HepG2 (cell line): ENCODE measurements around the gene SPC24. TPM values are rescaled to one million over a fixed set of nuclear protein-coding genes. Genes with fewer than 3 reads are reported as not detected.

Experiments
- DR1 ChIP-seq: sonication (generic); formaldehyde crosslinking; IDR thresholded peaks from 2 replicates; pipeline ENCODE4 v1.8.0; 2021; ENCODE audit warnings: mild to moderate bottlenecking, missing genetic modification reagents, inconsistent platforms
- ETV5 ChIP-seq: IDR thresholded peaks from 2 replicates; pipeline ENCODE4 v1.6.1; 2018; ENCODE audit warnings: missing biosample characterization, missing genetic modification reagents, inconsistent platforms, borderline replicate concordance
- FOXP1 ChIP-seq, 2 experiments: fragments of 450-650 bp in 1 of 2; IDR thresholded peaks; 2 replicates each; pipeline ENCODE4 v1.6.1; 2017 to 2018; ENCODE audit warnings: antibody characterized with exemption in 1 of 2
- KAT8 ChIP-seq: IDR thresholded peaks from 2 replicates; pipeline ENCODE4 v1.6.1; 2016; ENCODE audit warnings: missing genetic modification reagents, missing compliant biosample characterization
- KDM6A ChIP-seq: IDR thresholded peaks from 2 replicates; pipeline ENCODE4 v1.6.1; 2016; ENCODE audit warnings: low read depth
- MXD4 ChIP-seq: IDR thresholded peaks from 2 replicates; pipeline ENCODE4 v1.6.1; 2016; ENCODE audit warnings: mild to moderate bottlenecking, missing biosample characterization, missing genetic modification reagents
- PHF5A ChIP-seq: IDR thresholded peaks from one replicate; pipeline ENCODE4 v1.6.1; 2018; ENCODE audit warnings: low read depth, missing genetic modification reagents; ENCODE audit not compliant: unreplicated experiment
- RELA ChIP-seq: sonication (generic); formaldehyde crosslinking; IDR thresholded peaks from 2 replicates; pipeline ENCODE4 v1.4.0; 2020; ENCODE audit warnings: missing genetic modification reagents
- ZNF543 ChIP-seq: sonication (generic); formaldehyde crosslinking; IDR thresholded peaks from 2 replicates; pipeline ENCODE4 v1.4.0; 2020; ENCODE audit warnings: mild to moderate bottlenecking, missing genetic modification reagents
- ZNF552 ChIP-seq: sonication (generic); formaldehyde crosslinking; IDR thresholded peaks from 2 replicates; pipeline ENCODE4 v1.9.0; 2022; ENCODE audit warnings: missing genetic modification reagents, mild to moderate bottlenecking, borderline replicate concordance
- ZNF607 ChIP-seq: sonication (generic); formaldehyde crosslinking; IDR thresholded peaks from 2 replicates; pipeline ENCODE4 v1.5.1; 2020; ENCODE audit warnings: missing genetic modification reagents, mild to moderate bottlenecking, borderline replicate concordance
- polyA plus RNA-seq, 8 experiments: library from polyadenylated mRNA; depleted of rRNA in 3 of 8; stranded (reverse) in 7 of 8; unstranded in 1 of 8; fragments of >200 nt; fragmentation: Illumina TruSeq in 4 of 8; extraction: Trizol in 4 of 8; gene quantifications; 2 replicates each; pipeline versions ENCODE4 v1.2.1 to v1.2.3, GENCODE V29; 2011 to 2016; ENCODE audit warnings: low read depth in 4 of 8, missing spikeins in 1 of 8, mixed read lengths in 1 of 8; ENCODE audit not compliant: insufficient read depth in 1 of 8
- total RNA-seq, 5 experiments: library from RNA; depleted of rRNA; stranded (reverse); fragments of >200 nt; fragmentation: Illumina TruSeq; extraction: Trizol; gene quantifications; 2 replicates each; pipeline ENCODE4 v1.2.3, GENCODE V29; 2016; ENCODE audit warnings: low read depth in 1 of 5
- TF ChIP-seq, protein P1 (sequence below): sonication (generic); formaldehyde crosslinking; IDR thresholded peaks from 2 replicates; pipeline ENCODE4 v1.4.0; 2020; ENCODE audit warnings: mild to moderate bottlenecking, missing genetic modification reagents
- TF ChIP-seq, protein P2 (sequence below): sonication (generic); formaldehyde crosslinking; IDR thresholded peaks from 2 replicates; pipeline ENCODE4 v1.4.0; 2020; ENCODE audit warnings: missing genetic modification reagents
- TF ChIP-seq, protein P3 (sequence below): IDR thresholded peaks from 2 replicates; pipeline ENCODE4 v1.6.1; 2018; ENCODE audit warnings: missing genetic modification reagents
- TF ChIP-seq, protein P4 (sequence below): IDR thresholded peaks from 2 replicates; pipeline ENCODE4 v1.6.1; 2012; ENCODE audit warnings: inconsistent platforms
- TF ChIP-seq, protein P5 (sequence below): sonication (generic); formaldehyde crosslinking; IDR thresholded peaks from 2 replicates; pipeline ENCODE4 v1.4.0; 2020; ENCODE audit warnings: mild to moderate bottlenecking, missing genetic modification reagents
- TF ChIP-seq, protein P6 (sequence below): sonication (generic); formaldehyde crosslinking; IDR thresholded peaks from 2 replicates; pipeline ENCODE4 v1.8.0; 2022; ENCODE audit warnings: mild to moderate bottlenecking, missing genetic modification reagents, borderline replicate concordance

SPC24 gene
- total and polyA plus RNA-seq, 2 of the 13 experiments (the other 11 are each of a cell fraction or from before 2014, with no cell fraction given), result 10.0 to 46.2 TPM

DNA sequence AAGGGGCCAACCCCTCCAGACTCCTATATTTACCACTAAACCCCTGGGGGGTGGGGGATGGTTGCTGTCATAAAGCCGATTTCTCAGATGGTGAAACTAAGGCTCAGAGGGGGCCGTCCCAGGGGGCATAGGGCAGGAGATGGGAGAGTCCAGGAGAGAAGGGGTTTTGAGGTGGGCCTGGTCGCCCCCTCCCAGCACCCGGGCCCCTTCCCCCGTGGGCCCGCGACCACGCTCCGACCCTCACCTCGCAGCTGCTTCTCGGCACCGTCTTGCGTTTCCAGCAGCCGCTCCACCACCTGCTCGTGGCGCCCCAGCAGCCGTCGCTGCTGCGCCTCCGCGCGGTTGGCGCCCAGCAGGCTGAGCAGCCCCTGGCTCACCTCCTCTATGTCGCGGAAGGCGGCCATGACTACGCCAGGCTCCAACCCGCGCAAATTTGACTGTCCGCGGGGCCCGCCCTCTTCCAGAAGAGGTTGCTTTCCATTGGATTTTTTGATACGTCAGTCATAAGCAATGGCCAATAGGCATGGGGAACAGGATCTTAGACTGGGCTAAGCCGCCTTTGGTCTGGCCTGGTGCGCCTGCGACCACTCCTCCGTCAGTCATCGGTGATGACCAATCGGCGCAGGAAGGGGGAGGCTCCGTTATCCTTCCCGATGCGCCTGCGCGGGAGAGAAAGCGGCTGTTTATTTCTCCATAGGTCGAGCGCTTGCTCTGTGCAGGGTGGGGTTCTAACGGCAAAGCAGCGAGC is at the start of gene SPC24 (continued):
- TF ChIP-seq, protein P1, sequence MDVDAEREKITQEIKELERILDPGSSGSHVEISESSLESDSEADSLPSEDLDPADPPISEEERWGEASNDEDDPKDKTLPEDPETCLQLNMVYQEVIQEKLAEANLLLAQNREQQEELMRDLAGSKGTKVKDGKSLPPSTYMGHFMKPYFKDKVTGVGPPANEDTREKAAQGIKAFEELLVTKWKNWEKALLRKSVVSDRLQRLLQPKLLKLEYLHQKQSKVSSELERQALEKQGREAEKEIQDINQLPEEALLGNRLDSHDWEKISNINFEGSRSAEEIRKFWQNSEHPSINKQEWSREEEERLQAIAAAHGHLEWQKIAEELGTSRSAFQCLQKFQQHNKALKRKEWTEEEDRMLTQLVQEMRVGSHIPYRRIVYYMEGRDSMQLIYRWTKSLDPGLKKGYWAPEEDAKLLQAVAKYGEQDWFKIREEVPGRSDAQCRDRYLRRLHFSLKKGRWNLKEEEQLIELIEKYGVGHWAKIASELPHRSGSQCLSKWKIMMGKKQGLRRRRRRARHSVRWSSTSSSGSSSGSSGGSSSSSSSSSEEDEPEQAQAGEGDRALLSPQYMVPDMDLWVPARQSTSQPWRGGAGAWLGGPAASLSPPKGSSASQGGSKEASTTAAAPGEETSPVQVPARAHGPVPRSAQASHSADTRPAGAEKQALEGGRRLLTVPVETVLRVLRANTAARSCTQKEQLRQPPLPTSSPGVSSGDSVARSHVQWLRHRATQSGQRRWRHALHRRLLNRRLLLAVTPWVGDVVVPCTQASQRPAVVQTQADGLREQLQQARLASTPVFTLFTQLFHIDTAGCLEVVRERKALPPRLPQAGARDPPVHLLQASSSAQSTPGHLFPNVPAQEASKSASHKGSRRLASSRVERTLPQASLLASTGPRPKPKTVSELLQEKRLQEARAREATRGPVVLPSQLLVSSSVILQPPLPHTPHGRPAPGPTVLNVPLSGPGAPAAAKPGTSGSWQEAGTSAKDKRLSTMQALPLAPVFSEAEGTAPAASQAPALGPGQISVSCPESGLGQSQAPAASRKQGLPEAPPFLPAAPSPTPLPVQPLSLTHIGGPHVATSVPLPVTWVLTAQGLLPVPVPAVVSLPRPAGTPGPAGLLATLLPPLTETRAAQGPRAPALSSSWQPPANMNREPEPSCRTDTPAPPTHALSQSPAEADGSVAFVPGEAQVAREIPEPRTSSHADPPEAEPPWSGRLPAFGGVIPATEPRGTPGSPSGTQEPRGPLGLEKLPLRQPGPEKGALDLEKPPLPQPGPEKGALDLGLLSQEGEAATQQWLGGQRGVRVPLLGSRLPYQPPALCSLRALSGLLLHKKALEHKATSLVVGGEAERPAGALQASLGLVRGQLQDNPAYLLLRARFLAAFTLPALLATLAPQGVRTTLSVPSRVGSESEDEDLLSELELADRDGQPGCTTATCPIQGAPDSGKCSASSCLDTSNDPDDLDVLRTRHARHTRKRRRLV (CRISPR knock-in tag), result peak; percentile 70; the same call in 1 of the 2 replicates
- TF ChIP-seq FOXP1 (IDR thresholded peaks at IDR 0.05), result no peak
- TF ChIP-seq FOXP1 (CRISPR knock-in tag; IDR thresholded peaks at IDR 0.05), result no peak
- TF ChIP-seq, protein P2, sequence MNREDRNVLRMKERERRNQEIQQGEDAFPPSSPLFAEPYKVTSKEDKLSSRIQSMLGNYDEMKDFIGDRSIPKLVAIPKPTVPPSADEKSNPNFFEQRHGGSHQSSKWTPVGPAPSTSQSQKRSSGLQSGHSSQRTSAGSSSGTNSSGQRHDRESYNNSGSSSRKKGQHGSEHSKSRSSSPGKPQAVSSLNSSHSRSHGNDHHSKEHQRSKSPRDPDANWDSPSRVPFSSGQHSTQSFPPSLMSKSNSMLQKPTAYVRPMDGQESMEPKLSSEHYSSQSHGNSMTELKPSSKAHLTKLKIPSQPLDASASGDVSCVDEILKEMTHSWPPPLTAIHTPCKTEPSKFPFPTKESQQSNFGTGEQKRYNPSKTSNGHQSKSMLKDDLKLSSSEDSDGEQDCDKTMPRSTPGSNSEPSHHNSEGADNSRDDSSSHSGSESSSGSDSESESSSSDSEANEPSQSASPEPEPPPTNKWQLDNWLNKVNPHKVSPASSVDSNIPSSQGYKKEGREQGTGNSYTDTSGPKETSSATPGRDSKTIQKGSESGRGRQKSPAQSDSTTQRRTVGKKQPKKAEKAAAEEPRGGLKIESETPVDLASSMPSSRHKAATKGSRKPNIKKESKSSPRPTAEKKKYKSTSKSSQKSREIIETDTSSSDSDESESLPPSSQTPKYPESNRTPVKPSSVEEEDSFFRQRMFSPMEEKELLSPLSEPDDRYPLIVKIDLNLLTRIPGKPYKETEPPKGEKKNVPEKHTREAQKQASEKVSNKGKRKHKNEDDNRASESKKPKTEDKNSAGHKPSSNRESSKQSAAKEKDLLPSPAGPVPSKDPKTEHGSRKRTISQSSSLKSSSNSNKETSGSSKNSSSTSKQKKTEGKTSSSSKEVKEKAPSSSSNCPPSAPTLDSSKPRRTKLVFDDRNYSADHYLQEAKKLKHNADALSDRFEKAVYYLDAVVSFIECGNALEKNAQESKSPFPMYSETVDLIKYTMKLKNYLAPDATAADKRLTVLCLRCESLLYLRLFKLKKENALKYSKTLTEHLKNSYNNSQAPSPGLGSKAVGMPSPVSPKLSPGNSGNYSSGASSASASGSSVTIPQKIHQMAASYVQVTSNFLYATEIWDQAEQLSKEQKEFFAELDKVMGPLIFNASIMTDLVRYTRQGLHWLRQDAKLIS, result no peak
- TF ChIP-seq KAT8, result peak; percentile 46
- TF ChIP-seq, protein P3, sequence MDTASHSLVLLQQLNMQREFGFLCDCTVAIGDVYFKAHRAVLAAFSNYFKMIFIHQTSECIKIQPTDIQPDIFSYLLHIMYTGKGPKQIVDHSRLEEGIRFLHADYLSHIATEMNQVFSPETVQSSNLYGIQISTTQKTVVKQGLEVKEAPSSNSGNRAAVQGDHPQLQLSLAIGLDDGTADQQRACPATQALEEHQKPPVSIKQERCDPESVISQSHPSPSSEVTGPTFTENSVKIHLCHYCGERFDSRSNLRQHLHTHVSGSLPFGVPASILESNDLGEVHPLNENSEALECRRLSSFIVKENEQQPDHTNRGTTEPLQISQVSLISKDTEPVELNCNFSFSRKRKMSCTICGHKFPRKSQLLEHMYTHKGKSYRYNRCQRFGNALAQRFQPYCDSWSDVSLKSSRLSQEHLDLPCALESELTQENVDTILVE (CRISPR knock-in tag), result no peak
- TF ChIP-seq, protein P4, sequence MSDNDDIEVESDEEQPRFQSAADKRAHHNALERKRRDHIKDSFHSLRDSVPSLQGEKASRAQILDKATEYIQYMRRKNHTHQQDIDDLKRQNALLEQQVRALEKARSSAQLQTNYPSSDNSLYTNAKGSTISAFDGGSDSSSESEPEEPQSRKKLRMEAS, result peak; percentile 57; the same call in 1 of the 2 replicates
- TF ChIP-seq, protein P5, sequence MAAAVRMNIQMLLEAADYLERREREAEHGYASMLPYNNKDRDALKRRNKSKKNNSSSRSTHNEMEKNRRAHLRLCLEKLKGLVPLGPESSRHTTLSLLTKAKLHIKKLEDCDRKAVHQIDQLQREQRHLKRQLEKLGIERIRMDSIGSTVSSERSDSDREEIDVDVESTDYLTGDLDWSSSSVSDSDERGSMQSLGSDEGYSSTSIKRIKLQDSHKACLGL, result peak; percentile 76
- TF ChIP-seq KDM6A, result no peak
- no peak; the same call in 1 of the 2 replicates for TF ChIP-seq ETV5 (CRISPR knock-in tag)
- TF ChIP-seq, protein P6, sequence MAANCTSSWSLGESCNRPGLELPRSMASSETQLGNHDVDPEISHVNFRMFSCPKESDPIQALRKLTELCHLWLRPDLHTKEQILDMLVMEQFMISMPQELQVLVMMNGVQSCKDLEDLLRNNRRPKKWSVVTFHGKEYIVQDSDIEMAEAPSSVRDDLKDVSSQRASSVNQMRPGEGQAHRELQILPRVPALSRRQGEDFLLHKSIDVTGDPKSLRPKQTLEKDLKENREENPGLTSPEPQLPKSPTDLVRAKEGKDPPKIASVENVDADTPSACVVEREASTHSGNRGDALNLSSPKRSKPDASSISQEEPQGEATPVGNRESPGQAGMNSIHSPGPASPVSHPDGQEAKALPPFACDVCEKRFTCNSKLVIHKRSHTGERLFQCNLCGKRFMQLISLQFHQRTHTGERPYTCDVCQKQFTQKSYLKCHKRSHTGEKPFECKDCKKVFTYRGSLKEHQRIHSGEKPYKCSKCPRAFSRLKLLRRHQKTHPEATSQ, result no peak
- TF ChIP-seq RELA (CRISPR knock-in tag), result no peak
- TF ChIP-seq DR1, result peak; percentile 73
- no peak for TF ChIP-seq ZNF552 (CRISPR knock-in tag)
- no peak for TF ChIP-seq PHF5A
- peak; percentile 80 for TF ChIP-seq MXD4
- no peak for TF ChIP-seq ZNF543 (CRISPR knock-in tag)
- no peak for TF ChIP-seq ZNF607
